ENCODE measurements around the gene FLT4. TPM values are rescaled to one million over a fixed set of nuclear protein-coding genes. Genes with fewer than 3 reads are reported as not detected.

FLT4 gene
- total RNA-seq, 1 experiment from 2014 or later, result 6.3 TPM

DNA sequence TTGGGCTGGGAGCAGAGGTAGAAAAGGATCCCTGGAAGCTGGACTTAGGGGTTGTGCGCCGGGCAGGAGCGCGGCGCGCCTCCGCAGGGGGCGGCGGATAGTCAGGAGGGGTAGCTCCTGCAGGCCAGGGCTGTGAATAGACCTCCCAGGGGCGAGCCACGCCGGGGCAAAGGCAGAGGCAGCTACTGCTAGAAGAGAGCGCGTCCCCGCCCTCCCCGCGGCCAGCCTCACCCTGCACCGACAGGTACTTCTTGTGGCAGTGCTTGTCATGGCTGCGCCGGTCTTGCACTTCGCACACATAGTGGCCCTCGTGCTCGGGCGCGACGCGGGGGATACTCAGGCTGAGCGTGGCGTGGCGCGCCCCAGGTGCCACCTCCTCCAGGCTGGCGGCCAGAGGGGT lies 28.1 kb downstream of the FLT4 start:
- H3K4me3 Mint-ChIP-seq, result no peak overlapping the region
- Histone ChIP-seq H3K23me2 (ENCODE audit: insufficient read length, low read depth, low read length, poor library complexity, severe bottlenecking) (peaks cover 4% of the 10 kb centered on the region), H3K27ac (ENCODE audit: insufficient read length, low read depth, low read length) (no peak overlapping the region), H4K91ac (ENCODE audit: insufficient read length, low read depth, low read length) (no peak overlapping the region), H2BK20ac (ENCODE audit: low read depth, low read length, poor library complexity, severe bottlenecking) (no peak overlapping the region), H3K27me3 (ENCODE audit: insufficient read depth, low read length) (peaks cover 3% of the 10 kb centered on the region; the same call in 1 of the 2 replicates), H3K4me2 (ENCODE audit: insufficient read depth, insufficient read length, low read length) (no peak overlapping the region), H4K8ac (replicated peaks; ENCODE audit: insufficient read length, low read depth, low read length) (no peak overlapping the region), H2BK120ac (ENCODE audit: low read depth, low read length, poor library complexity, severe bottlenecking) (no peak overlapping the region), H2BK15ac (ENCODE audit: low read depth, low read length) (no peak overlapping the region), H3K56ac (ENCODE audit: insufficient read length, low read depth, low read length) (no peak overlapping the region), H3T11ph (ENCODE audit: low read length) (no peak overlapping the region), H2AFZ (ENCODE audit: low read length) (no peak overlapping the region), H4K20me1 (ENCODE audit: control insufficient read depth, insufficient read depth, insufficient read length) (no peaks in the 10 kb centered on the region), H2BK12ac (ENCODE audit: insufficient read length, low read depth, low read length) (no peak overlapping the region), H2BK5ac (ENCODE audit: insufficient read length, low read length) (no peak overlapping the region), H3K4ac (ENCODE audit: low read depth, low read length) (no peak overlapping the region), H3K4me1 (ENCODE audit: insufficient read depth, low read length) (no peaks in the 10 kb centered on the region), H3K79me1 (ENCODE audit: insufficient read depth, low read depth, low read length, poor library complexity, severe bottlenecking) (no peaks in the 10 kb centered on the region), H2AK5ac (ENCODE audit: insufficient read length, low read length) (no peak overlapping the region), H3K9me3 (ENCODE audit: control insufficient read depth, low read depth, low read length) (no peaks in the 10 kb centered on the region), H3K79me2 (ENCODE audit: insufficient read depth, low read length) (no peaks in the 10 kb centered on the region), H3K14ac (ENCODE audit: insufficient read depth, low read length) (no peak overlapping the region), H3K23ac (ENCODE audit: insufficient read length, low read depth, low read length) (no peak overlapping the region), H4K5ac (ENCODE audit: insufficient read length, low read depth, low read length) (no peak overlapping the region), H3K9ac (ENCODE audit: extremely low read depth, insufficient read length, low read length) (no peak overlapping the region), H3K18ac (ENCODE audit: insufficient read length, low read depth, low read length) (no peak overlapping the region)
- no peak for DNase-seq
- no peaks in the 10 kb centered on the region for H3K9me3 Mint-ChIP-seq
- H3K4me1 Mint-ChIP-seq, result peaks cover 6 to 8% of the 10 kb centered on the region in 2 experiments; a peak in 3 of 4 replicates
- no CpG with 5 or more reads among the region's 32 CpGs for WGBS (ENCODE audit: extremely low coverage, insufficient read length, low lambda C conversion rate)
- TF ChIP-seq, protein P1, sequence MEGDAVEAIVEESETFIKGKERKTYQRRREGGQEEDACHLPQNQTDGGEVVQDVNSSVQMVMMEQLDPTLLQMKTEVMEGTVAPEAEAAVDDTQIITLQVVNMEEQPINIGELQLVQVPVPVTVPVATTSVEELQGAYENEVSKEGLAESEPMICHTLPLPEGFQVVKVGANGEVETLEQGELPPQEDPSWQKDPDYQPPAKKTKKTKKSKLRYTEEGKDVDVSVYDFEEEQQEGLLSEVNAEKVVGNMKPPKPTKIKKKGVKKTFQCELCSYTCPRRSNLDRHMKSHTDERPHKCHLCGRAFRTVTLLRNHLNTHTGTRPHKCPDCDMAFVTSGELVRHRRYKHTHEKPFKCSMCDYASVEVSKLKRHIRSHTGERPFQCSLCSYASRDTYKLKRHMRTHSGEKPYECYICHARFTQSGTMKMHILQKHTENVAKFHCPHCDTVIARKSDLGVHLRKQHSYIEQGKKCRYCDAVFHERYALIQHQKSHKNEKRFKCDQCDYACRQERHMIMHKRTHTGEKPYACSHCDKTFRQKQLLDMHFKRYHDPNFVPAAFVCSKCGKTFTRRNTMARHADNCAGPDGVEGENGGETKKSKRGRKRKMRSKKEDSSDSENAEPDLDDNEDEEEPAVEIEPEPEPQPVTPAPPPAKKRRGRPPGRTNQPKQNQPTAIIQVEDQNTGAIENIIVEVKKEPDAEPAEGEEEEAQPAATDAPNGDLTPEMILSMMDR (conservative IDR thresholded peaks at IDR 0.05), result no peak
- peaks cover 15% of the 10 kb centered on the region for H3K27me3 Mint-ChIP-seq (ENCODE audit: low read depth)
- 0 out of 7 replicates have a peak overlapping the region, but pooled peaks of 1 of the 3 experiments have one; percentile 62 for H3K27ac Mint-ChIP-seq
- H3K36me3 Mint-ChIP-seq (ENCODE audit: insufficient read depth in 1 of 3, low read depth in 3 of 3), result peaks cover 0 to 3% (median 0%) of the 10 kb centered on the region in 3 experiments; a peak in 2 of 7 replicates

All from H9 (cell line).